ENCODE measurements around the gene MAMLD1. TPM values are rescaled to one million over a fixed set of nuclear protein-coding genes. Genes with fewer than 3 reads are reported as not detected.

Gene MAMLD1
- total and polyA plus RNA-seq, 2 donors (not counting 3 experiments of a cell fraction or from before 2014, with no cell fraction given), result 2.5 to 5.6 TPM

- Histone ChIP-seq H3K27ac (ENCODE audit: insufficient read depth, low read depth, low read length) (no peak overlapping the region), H3K9me3 (replicated peaks; ENCODE audit: control insufficient read depth, insufficient read depth, low read length) (no peaks in the 10 kb centered on the region), H3K79me2 (ENCODE audit: control insufficient read depth, insufficient read depth, low read length) (no peaks in the 10 kb centered on the region), H3K4me3 (replicated peaks in 1 of 3; ENCODE audit: insufficient read depth in 1 of 3, low read depth in 1 of 3, low read length in 3 of 3) (no peak overlapping the region), H3K9me1 (replicated peaks; ENCODE audit: control insufficient read depth, extremely low read depth, insufficient read depth, low read length) (no peaks in the 10 kb centered on the region), H3K27me3 (ENCODE audit: control insufficient read depth in 2 of 2, insufficient read depth in 2 of 2, low read length in 2 of 2) (peaks cover 0 to 2% of the 10 kb centered on the region in 2 experiments), H2AFZ (ENCODE audit: low read depth, low read length) (no peak overlapping the region), H3K9ac (replicated peaks; ENCODE audit: extremely low read depth, insufficient read depth, low read length) (no peak overlapping the region), H3K4me2 (ENCODE audit: insufficient read depth, low read length) (no peak overlapping the region), H4K20me1 (replicated peaks; ENCODE audit: control insufficient read depth, extremely low read depth, insufficient read depth, low read length) (no peaks in the 10 kb centered on the region), H3K4me1 (ENCODE audit: control insufficient read depth, extremely low read depth, insufficient read depth, low read length) (no peaks in the 10 kb centered on the region), H3K36me3 (ENCODE audit: control insufficient read depth in 2 of 2, extremely low read depth in 1 of 2, insufficient read depth in 2 of 2, low read length in 2 of 2) (no peaks in the 10 kb centered on the region)
- CTCF ChIA-PET, result no interaction called here
- dilution Hi-C loops (cut with MboI; ENCODE audit: extremely low pct_ligation_motif_present, low sequenced_read_pairs), result no loop called here
- POLR2A ChIA-PET, result no interaction called here
- no peak for TF ChIP-seq MYC (IDR thresholded peaks at IDR 0.05; ENCODE audit: low read depth, low read length)
- TF ChIP-seq JUN (IDR thresholded peaks at IDR 0.05; ENCODE audit: borderline replicate concordance, insufficient read depth, insufficient read length, low read depth), result no peak
- TF ChIP-seq GATA2 (IDR thresholded peaks at IDR 0.05; ENCODE audit: insufficient read depth, insufficient read length, low read depth, low read length), result no peak
- no peak for TF ChIP-seq MAX (IDR thresholded peaks at IDR 0.05; ENCODE audit: insufficient read depth, insufficient read length)
- no peak for TF ChIP-seq POLR2AphosphoS5 (IDR thresholded peaks at IDR 0.05; ENCODE audit: insufficient read depth, low read depth, low read length)
- no peak for TF ChIP-seq EZH2 (IDR thresholded peaks at IDR 0.05; ENCODE audit: borderline replicate concordance, low read depth, low read length, severe bottlenecking)
- TF ChIP-seq POLR2A (IDR thresholded peaks at IDR 0.05; ENCODE audit: low read depth, low read length), result no peak
- TF ChIP-seq CTCF (IDR thresholded peaks at IDR 0.05; ENCODE audit: extremely low read depth in 1 of 2, insufficient read depth in 1 of 2, low read depth in 1 of 2, low read length in 2 of 2), result no peak
- TF ChIP-seq FOS (IDR thresholded peaks at IDR 0.05; ENCODE audit: borderline replicate concordance, insufficient read depth, low read length), result no peak
- FAIRE-seq (no peak), DNase-seq (ENCODE audit: low read depth, low spot score) (no peak)
- intact Hi-C loops (cut with micrococcal nuclease), result no loop called here
- no TSS peak for BruUV-seq (replicated peaks)
Observed at GRCh38 chrX:150316564-150316963, 46.6 kb upstream of the MAMLD1 start.

All from endothelial cell of umbilical vein (primary cell).